ENCODE measurements around the gene POU3F2. TPM values are rescaled to one million over a fixed set of nuclear protein-coding genes. Genes with fewer than 3 reads are reported as not detected.
A peak's percentile ranks its signal among the peaks of the same experiment; 100 is the strongest.

Gene POU3F2
- not detected in 2 replicates for total RNA-seq

DNA sequence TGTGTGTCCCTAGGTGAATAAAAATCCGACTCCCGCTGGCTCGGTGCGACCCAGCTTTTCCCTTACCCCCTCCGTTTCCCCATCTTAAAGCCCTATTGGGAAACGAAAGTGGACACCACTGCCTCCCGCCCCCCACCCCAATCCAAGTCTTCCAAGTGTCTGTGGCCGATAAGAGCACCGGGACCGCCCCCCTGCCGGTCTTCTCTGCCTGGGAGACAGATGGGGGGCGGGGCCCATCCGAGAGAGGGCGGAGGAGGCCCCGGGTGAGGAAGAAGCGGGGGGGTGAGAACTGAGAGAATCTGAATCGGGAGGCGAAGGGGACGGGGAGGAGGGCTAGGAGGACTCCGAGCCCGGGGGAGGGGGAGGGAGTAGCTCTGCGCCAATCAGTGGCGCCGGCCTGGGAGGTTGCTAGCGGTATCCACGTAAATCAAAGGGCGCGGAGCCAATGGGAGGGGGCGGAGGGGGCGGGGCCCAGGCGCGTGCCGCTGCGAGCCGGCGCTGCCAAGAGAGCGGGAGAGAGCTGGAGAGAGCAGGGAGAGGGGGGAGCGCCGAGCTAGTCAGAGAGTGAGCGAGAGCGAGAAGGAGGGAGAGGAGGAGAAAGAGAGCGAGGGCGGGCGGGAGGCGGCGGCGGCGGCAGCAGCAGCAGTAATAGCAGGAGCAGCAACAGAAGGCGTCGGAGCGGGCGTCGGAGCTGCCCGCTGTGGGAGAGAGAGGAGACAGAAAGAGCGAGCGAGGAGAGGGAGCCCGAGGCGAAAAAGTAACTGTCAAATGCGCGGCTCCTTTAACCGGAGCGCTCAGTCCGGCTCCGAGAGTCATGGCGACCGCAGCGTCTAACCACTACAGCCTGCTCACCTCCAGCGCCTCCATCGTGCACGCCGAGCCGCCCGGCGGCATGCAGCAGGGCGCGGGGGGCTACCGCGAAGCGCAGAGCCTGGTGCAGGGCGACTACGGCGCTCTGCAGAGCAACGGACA is at the start of gene POU3F2:
POU3F2 (plus strand) TSS at position 515 of the 972 bp plus-strand sequence; CDS start at position 815, 300 bp downstream.
- DNase-seq (ENCODE audit: low read depth, low spot score) = peak; percentile 61

DNA sequence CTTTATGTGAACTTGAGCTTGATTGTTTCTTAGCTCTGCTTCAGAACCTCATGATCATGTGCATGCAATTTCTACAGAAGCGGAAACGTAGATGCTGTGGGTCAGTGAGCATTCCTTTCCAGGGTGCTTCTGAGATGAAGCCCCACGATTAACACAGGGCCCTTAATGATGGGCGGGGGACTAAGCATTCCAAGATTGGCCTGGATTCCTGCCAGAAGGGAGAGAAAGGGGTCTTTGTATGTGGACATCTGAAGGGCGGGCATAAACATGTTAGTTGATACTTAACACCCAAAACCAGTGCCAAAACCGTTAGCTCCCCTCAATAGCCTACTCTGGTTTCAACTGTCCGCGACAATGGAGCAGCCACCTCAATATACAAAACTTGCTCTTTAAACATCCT is 46.9 kb upstream of the POU3F2 start:
- DNase-seq (ENCODE audit: low read depth, low spot score) = no peak

GRCh38 chr6:98787961-98788360 is 46.4 kb upstream of the POU3F2 start:
- DNase-seq (ENCODE audit: low read depth, low spot score) = no peak

DNA sequence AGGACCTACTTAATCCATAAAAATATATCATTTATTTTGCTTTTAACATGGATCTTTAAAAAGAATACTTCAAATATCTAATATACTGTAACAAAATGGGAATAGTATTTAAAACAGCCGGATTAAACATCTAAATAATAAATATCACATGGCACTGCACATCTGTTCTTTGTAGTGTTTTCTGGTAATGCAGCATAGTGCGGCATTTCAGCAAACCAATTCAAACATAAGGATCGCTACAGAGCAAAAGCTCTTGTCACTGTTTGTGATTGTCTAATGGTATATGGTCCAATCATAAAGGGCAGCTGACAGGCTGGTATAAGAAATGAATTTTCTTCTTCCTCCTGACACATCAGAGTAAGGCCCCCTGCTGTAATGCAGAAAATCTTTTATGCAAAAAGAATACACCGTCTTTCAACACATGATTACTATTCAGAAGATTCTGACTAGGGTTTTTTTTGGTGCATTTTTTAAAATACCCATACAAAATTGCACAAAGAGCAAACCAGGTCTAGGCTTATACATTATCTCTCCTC is 40.0 kb upstream of the POU3F2 start:
- DNase-seq (ENCODE audit: low read depth, low spot score) = no peak

- no peak for DNase-seq (ENCODE audit: low read depth, low spot score)
Observed at GRCh38 chr6:98797217-98797994, 37.0 kb upstream of the POU3F2 start.

- no peak for DNase-seq (ENCODE audit: low read depth, low spot score)
Observed at GRCh38 chr6:98800866-98801265, 33.5 kb upstream of the POU3F2 start.

DNA sequence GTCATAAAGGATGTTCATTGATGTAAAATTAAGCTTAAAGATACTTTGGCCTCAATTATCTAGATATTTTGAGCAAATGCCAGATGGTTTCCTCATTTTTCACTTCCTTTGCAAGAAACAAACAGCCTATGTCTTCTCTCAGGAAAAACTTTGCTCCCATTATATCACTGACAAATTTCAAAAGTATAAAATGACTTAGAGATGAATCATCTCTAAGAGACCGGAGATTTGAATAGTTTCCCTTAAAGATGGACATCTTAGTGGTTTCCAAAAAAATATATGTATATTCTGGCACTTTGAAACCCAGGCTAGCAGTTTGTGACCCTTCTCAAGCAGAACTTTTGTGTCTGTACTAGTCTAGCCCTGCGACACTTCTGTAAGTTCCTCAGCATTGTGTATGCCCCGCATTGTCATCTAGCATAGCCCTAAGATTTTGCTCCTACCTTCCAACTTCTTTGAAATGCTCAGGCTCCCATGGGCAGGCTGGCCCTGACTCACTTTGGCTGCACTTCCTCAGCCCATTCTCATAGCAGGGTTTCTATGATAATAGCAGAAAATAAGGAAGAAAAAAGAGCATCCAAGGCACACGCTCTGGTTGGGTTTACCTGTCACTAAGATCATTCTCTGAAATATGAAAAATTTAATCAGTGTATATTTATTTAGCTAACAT is 25.7 kb upstream of the POU3F2 start:
- no peak for DNase-seq (ENCODE audit: low read depth, low spot score)

DNA sequence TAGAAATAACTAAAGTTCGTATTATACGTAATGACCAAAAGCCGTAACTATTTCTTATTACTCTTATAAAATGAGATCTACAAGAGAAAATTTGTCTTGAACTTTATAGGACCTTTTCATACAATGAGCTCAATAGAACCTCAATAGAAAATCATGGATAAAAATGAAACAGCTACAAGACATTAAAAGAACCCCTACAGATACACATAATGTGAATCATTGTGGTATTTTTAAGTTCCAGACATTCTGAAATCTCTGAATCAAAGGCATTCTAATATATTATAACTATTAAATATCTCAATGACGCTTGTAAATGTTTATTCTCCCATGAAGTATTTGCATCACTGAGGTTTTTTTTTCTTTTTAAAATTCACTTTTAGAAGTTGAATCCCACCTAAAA is 22.2 kb upstream of the POU3F2 start:
- DNase-seq (ENCODE audit: low read depth, low spot score) = no peak

DNA sequence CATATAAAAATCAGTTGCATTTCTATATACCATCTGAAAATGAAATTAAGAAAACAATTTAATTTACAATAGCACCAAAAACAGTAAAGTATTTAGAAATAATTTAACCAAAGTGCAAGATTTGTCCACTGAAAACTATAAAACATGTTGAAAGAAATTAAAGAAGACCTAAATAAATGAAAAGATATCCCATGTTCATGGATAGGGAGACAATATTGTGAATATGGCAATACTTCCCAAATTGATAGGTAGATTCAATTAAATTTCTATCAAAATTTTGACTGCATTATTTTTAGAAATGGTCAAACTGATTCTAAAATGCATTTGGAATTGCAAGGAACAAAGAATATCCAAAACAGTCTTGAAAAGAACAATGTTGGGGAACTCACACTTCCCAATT is 17.6 kb upstream of the POU3F2 start:
- no peak for DNase-seq (ENCODE audit: low read depth, low spot score)

DNA sequence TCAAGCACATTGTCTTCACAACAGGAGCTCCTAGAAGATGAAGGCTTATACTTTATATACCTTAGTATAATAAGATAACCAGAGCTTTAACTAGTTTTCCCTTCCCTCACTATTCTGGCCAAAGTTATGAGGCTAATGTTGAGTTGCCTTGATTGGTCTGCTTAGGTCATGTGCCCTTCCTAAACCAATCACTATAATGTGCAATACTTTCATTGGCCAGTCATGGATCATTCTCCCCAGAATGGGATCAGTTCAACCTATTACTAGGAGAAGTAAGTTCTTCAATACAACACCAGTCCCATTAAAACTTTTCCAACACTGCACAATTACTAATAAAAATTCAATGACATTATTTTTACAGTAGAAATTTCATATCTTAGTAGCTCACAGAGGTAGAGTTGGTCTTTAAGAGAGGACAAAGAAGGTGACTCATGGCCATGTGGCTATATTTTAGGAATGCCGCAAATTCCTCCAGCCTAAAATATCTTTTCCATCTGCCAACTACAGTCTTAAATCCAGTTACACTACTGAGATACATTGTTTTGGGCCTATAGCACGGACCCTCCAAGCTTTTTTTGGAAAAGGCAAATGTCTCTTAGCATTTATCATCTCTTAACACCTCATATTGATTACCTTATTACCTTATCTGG is 12.5 kb upstream of the POU3F2 start:
- DNase-seq (ENCODE audit: low read depth, low spot score) = no peak

DNA sequence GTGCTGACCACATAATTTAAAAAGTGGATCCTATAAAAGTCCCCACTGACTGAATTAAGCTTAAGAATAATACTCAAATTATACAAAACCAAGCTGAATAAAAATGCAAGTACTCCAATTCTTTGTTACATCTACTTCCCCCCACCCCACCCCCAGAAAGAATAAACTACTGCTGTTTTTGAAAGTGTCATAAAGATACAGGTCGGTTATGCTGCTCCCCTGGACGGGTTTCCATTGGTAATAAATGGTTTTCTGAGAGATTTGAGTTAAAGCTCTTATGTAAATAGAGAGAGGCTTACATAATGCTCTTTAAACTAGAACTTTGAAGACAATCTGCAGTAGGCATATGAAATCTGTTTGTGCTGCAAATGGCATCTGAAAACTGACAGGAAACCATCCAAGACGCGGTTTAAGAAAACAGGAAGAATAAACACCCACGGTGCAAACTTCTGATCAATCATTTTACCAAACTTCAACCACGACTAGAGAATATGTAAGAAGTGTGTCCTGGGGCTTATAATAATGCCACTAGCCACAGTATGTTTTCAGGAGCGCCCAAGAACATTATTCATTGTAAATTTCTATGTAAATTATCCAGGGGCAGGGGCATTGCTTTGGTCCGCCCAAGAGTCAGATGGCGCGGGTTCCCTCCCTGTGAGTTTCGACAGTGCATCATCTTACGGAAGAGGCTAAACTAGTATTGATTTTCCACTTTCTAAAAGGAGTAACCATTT is 10.8 kb upstream of the POU3F2 start:
- DNase-seq (ENCODE audit: low read depth, low spot score) = no peak

- DNase-seq (ENCODE audit: low read depth, low spot score) = no peak
Observed at GRCh38 chr6:98824162-98824901, 10.0 kb upstream of the POU3F2 start.

DNA sequence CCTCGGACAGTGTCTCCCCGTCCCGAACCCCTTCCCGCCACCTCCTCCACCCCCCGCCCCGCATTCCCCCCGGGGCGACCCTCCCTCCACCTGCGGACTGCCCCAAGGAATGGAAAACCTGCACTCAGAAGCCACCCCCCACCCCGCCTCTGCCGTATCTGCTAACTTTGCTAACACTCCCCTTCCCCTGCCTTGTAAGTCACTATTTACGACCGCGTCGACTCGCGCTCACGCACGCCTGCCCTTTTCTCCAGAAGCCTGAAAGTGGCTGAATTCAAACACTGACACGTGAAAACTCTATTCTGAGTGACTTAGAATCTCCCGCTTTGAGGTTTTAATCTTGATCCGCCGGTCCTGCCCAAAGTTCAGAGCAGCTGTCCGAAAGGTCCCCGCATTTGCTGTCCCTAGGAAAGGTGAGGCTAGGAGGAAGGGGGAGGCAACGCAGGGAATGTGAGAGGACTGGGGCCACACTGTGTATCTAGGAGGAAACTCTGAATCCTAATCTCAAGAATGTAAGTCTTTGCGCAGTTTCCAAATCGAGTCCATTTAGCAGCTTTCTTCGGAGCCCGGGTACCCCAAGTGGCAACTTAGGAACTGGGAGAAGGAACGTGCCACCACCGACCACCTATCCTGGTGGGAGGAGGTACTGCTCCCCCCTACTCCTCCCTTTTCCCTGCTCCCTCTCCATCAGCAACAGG is 9.3 kb upstream of the POU3F2 start:
- DNase-seq (ENCODE audit: low read depth, low spot score) = no peak

- DNase-seq (ENCODE audit: low read depth, low spot score) = no peak
Observed at GRCh38 chr6:98825600-98826230, 8.7 kb upstream of the POU3F2 start.

DNA sequence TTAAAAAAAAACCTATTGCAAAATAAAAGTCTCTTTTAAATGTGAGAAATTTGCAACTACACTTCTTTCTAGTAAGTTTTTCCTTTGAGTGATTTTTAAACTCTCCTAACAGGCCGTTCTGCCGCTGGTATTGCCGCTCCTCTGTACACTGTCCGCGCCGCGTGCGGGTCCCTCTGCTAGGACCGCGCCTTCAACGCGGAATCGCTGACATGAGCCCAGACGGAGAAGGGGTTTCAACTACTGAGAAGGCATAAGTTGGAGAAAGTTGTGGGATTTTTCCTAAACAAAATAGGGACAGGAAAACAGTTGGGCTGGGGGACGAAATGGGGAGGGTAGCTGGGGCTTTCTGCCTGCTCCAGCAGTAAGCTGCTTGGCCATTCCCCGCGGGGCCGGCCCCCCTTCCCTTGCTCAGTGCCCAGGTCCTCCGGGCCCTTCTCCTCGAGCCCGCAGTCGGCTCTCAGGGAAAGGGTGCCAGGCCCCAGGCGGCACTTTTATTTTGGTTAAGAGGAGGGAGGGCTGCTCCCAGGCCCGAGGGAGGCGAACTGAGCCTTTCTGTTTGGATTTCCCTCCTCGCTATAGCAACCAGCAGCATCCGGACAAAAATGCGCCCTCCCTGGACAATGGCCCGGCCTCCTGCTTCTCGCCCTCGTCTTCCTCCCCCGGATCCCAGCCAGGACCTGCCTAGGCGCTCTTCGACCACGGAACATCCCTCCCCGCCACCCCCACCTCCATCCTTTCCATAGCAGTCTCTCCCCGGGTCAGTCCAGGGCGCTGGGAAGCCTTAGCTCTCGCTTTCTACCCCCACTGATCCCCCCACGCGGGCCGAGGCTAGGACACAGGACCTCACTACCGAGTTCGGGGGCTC is 6.8 kb upstream of the POU3F2 start:
- no peak for DNase-seq (ENCODE audit: low read depth, low spot score)

- no peak for DNase-seq (ENCODE audit: low read depth, low spot score)
Observed at GRCh38 chr6:98828211-98828788, 6.1 kb upstream of the POU3F2 start.

DNA sequence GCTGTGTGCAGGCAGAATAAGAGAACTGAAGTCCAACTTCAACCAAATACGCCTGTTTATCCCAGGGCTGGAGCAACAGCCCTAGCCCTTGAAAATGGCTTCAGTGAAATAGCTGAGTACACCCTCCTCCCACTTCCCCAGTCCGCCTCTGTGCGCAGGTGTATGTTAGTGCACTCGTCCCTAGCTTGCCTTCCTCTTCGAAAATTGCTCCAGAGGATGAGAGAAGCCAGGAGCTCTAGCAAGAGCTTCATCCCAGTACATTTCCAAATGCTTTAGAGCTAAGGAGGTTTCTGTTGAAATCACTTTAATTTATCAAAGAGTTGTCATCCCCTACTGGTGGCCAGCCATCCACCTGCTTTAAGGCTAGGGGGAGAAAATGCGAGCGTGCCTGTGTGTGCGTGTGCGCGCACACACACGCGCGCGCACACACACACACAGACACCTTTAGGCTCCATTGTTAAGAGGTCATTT is 5.4 kb upstream of the POU3F2 start:
- no peak for DNase-seq (ENCODE audit: low read depth, low spot score)

All from pulmonary artery endothelial cell (primary cell).